Measurements from ENCODE around the gene ZRANB2. TPM values are rescaled to one million over a fixed set of nuclear protein-coding genes. Genes with fewer than 3 reads are reported as not detected.
A peak's percentile ranks its signal among the peaks of the same experiment; 100 is the strongest.

Gene ZRANB2
- total and polyA plus RNA-seq, 10 of the 15 experiments (the other 5 are each of a cell fraction or from before 2014, with no cell fraction given) = 68.4 to 189 (median 138) TPM

GRCh38 chr1:71037829-71038620 lies 42.8 kb downstream of the ZRANB2 start:
- CTCF ChIA-PET = interaction anchor here (0.6 to 0.9 kb wide), 2 partner anchors 12 to 345 kb away, joined by 3 read pairs; no protein-coding TSS in a partner anchor
- FAIRE-seq = no peak
- H2AFZ ChIP-seq (ENCODE audit: control insufficient read depth, low read depth, low read length) = no peak overlapping the region

More at GRCh38 chr1:71037829-71038620, 42.8 kb downstream of the ZRANB2 start:
- DNase-seq (ENCODE audit: low read depth, low spot score) = no peak
- WGBS (ENCODE audit: insufficient coverage, insufficient replicate concordance, low lambda C conversion rate, missing lambda C conversion rate) = 8% methylated on average over 2 of the region's 2 CpGs
- BruUV-seq (replicated peaks) = no TSS peak
- H3K9ac ChIP-seq (ENCODE audit: control insufficient read depth, insufficient read depth, low read length) = no peak overlapping the region
- POLR2A ChIA-PET = interaction anchor here (0.6 kb wide), 1 partner anchor 729 kb away, joined by 3 read pairs; no protein-coding TSS in a partner anchor
- no peaks in the 10 kb centered on the region for H3K9me3 ChIP-seq (replicated peaks; ENCODE audit: control insufficient read depth, insufficient read depth, low read length)
- H3K27me3 ChIP-seq (replicated peaks in 1 of 2; ENCODE audit: control insufficient read depth in 2 of 2, insufficient read depth in 2 of 2, low read length in 1 of 2) = no peaks in the 10 kb centered on the region
- no peaks in the 10 kb centered on the region for H3K36me3 ChIP-seq (ENCODE audit: control insufficient read depth in 2 of 2, insufficient read depth in 2 of 2, low read length in 1 of 2)
- no peaks in the 10 kb centered on the region for H3K4me1 ChIP-seq (ENCODE audit: control insufficient read depth, insufficient read depth, low read length)
- RAD21 ChIA-PET (ENCODE audit: unreplicated experiment) = no interaction called here
- in situ Hi-C loops (cut with MboI) (no loop called here), intact Hi-C loops (cut with micrococcal nuclease; ENCODE audit: unreplicated experiment) (no loop called here)
- SMC1A ChIA-PET (ENCODE audit: uncharacterized antibody, unreplicated experiment) = no interaction called here
- H3K4me2 ChIP-seq (ENCODE audit: control insufficient read depth, insufficient read depth) = no peak overlapping the region
- no peak overlapping the region for H3K27ac ChIP-seq (ENCODE audit: control insufficient read depth, insufficient read depth)
- TF ChIP-seq IKZF1 (conservative IDR thresholded peaks at IDR 0.05) (no peak), ZNF207 (IDR thresholded peaks at IDR 0.05; ENCODE audit: borderline replicate concordance) (no peak), JUNB (IDR thresholded peaks at IDR 0.05) (no peak), HDAC2 (IDR thresholded peaks at IDR 0.05) (no peak), HSF1 (IDR thresholded peaks at IDR 0.05; ENCODE audit: low read depth, low read length) (no peak), SIN3A (IDR thresholded peaks at IDR 0.05; ENCODE audit: low read depth, low read length) (no peak), SRF (IDR thresholded peaks at IDR 0.05; ENCODE audit: low read depth in 2 of 2, low read length in 2 of 2) (no peak), MEF2A (IDR thresholded peaks at IDR 0.05; ENCODE audit: insufficient read depth, low read depth, low read length) (no peak), CTCF (IDR thresholded peaks at IDR 0.05 in 2 of 3, conservative IDR thresholded peaks at IDR 0.05 in 1 of 3; ENCODE audit: control insufficient read depth in 2 of 3, extremely low read depth in 1 of 3, insufficient read depth in 1 of 3, low read depth in 3 of 3, low read length in 3 of 3) (no peak), YY1 (IDR thresholded peaks at IDR 0.05; ENCODE audit: low read depth, low read length) (no peak), E2F8 (IDR thresholded peaks at IDR 0.05; ENCODE audit: low read depth, partially characterized antibody) (no peak), NR2C1 (IDR thresholded peaks at IDR 0.05) (no peak)
- TF ChIP-seq, protein P1, sequence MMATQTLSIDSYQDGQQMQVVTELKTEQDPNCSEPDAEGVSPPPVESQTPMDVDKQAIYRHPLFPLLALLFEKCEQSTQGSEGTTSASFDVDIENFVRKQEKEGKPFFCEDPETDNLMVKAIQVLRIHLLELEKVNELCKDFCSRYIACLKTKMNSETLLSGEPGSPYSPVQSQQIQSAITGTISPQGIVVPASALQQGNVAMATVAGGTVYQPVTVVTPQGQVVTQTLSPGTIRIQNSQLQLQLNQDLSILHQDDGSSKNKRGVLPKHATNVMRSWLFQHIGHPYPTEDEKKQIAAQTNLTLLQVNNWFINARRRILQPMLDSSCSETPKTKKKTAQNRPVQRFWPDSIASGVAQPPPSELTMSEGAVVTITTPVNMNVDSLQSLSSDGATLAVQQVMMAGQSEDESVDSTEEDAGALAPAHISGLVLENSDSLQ (IDR thresholded peaks at IDR 0.05) = no peak
- TF ChIP-seq, protein P2, sequence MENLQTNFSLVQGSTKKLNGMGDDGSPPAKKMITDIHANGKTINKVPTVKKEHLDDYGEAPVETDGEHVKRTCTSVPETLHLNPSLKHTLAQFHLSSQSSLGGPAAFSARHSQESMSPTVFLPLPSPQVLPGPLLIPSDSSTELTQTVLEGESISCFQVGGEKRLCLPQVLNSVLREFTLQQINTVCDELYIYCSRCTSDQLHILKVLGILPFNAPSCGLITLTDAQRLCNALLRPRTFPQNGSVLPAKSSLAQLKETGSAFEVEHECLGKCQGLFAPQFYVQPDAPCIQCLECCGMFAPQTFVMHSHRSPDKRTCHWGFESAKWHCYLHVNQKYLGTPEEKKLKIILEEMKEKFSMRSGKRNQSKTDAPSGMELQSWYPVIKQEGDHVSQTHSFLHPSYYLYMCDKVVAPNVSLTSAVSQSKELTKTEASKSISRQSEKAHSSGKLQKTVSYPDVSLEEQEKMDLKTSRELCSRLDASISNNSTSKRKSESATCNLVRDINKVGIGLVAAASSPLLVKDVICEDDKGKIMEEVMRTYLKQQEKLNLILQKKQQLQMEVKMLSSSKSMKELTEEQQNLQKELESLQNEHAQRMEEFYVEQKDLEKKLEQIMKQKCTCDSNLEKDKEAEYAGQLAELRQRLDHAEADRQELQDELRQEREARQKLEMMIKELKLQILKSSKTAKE (IDR thresholded peaks at IDR 0.05; ENCODE audit: low read depth, poor library complexity, severe bottlenecking) = no peak
- no peak overlapping the region for H3K4me3 ChIP-seq
- peak; percentile 36 for ATAC-seq
- no peaks in the 10 kb centered on the region for H4K20me1 ChIP-seq (ENCODE audit: control insufficient read depth, insufficient read depth)
- no peaks in the 10 kb centered on the region for H3K79me2 ChIP-seq (ENCODE audit: control insufficient read depth, insufficient read depth, low read length)

Data from GM12878 (cell line).